Choroid plexus epithelial cell (primary cell): ENCODE data around the gene TWIST2.

ENCODE experiments used
- DNase-seq: peaks from one replicate; pipeline ENCODE4 v3.0.0-alpha.2; 2010; ENCODE audit warnings: low read depth
- H3K4me3 ChIP-seq: 2 replicates; pipeline ENCODE4 v1.5.1; 2011; ENCODE audit warnings: low read depth, mild to moderate bottlenecking, control low read depth, low read length, moderate library complexity
- TF ChIP-seq, protein P1 (sequence below): conservative IDR thresholded peaks from 2 replicates; pipeline ENCODE4 v1.5.1; 2011; ENCODE audit warnings: low read depth, mild to moderate bottlenecking, control low read depth, inconsistent platforms, low read length, moderate library complexity

TWIST2 gene

DNA sequence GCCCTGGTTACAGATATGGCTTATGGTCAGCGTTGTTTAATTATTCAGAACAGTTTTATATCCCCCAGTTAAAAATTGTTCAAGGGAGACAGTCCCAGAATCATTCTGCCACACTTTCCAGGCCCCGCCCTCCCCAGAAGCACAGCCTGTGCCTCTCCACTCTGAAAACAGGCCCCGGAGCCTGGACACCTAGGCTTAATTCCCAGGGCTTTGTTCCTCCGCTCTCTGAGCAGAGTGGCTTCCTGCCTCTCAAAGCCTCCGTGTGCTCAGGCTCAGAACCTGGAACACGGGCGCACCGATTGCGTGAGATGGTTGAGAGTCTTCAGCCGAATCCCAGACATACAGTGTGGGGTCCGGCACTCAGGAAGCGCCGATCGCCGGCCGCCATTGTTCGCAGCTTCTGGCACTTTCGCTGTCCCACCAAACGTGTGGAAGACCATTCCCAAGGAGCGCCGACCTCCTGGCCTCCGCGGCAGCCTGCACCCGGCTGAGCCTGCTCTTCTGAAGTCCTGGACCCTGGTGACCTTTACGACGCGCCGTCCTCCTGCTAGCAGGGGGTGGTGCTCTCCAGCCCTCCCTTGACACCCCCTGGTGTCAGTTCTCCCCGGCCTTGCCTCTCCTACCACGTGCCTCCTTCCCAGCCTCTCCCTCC lies 45.6 kb downstream of the TWIST2 start:
- no peak for DNase-seq
- TF ChIP-seq, protein P1, sequence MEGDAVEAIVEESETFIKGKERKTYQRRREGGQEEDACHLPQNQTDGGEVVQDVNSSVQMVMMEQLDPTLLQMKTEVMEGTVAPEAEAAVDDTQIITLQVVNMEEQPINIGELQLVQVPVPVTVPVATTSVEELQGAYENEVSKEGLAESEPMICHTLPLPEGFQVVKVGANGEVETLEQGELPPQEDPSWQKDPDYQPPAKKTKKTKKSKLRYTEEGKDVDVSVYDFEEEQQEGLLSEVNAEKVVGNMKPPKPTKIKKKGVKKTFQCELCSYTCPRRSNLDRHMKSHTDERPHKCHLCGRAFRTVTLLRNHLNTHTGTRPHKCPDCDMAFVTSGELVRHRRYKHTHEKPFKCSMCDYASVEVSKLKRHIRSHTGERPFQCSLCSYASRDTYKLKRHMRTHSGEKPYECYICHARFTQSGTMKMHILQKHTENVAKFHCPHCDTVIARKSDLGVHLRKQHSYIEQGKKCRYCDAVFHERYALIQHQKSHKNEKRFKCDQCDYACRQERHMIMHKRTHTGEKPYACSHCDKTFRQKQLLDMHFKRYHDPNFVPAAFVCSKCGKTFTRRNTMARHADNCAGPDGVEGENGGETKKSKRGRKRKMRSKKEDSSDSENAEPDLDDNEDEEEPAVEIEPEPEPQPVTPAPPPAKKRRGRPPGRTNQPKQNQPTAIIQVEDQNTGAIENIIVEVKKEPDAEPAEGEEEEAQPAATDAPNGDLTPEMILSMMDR, result no peak
- H3K4me3 ChIP-seq, result no peak overlapping the region

DNA sequence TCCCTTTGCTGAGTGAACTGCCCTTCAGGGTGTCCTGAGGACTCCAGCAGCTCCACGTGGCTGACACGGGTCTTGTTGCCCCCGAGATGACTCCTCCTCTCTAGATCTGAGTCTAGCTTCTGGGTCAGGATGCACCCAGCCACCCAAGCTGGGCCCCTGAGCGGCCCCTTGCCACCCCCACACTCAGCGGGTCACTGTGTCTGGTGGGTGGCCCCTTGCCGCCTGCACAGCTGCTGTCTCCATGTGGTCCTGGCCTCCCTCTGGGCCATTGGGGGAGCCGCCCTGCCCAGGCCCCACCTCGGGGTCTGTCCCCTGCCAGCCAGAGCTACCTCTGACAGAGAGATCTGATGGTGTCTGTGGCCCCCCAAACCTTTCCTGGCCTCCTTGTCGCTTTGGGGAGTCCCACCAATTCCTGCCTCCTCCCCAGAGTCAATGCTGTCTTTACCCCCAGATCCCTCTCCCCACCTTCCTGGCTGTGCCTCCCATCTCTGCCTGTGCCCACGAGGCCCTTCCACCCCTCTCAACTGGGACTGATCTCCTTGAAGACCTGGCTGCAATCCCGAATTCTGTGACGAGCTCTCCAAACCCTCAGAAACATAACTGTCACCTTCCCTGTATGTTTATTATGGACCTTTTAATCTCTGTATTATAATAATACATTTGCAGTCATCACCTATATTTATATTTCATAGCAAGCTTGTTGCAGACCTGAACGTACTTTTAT lies 46.5 kb downstream of the TWIST2 start:
- TF ChIP-seq, protein P1, result no peak
- no peak overlapping the region for H3K4me3 ChIP-seq
- no peak for DNase-seq

DNA sequence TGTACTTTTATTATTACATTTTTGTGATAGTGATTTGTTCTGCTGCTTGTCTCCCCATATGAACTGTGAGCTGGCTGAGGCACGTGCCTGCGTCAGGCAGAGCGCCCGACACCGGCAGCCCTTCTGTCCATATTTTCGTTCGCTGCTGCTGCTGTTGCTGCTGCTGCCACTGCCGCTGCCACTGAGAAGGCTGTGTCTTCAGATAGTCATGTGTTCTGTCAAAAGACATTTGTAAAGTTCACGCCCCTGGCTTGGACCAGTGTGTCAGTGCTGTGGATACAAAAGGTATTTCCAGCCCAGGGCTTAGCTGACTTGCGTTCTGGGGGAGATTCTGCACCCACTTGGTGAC lies 47.0 kb downstream of the TWIST2 start:
- TF ChIP-seq, protein P1, result no peak
- DNase-seq, result no peak
- H3K4me3 ChIP-seq, result no peak overlapping the region

DNA sequence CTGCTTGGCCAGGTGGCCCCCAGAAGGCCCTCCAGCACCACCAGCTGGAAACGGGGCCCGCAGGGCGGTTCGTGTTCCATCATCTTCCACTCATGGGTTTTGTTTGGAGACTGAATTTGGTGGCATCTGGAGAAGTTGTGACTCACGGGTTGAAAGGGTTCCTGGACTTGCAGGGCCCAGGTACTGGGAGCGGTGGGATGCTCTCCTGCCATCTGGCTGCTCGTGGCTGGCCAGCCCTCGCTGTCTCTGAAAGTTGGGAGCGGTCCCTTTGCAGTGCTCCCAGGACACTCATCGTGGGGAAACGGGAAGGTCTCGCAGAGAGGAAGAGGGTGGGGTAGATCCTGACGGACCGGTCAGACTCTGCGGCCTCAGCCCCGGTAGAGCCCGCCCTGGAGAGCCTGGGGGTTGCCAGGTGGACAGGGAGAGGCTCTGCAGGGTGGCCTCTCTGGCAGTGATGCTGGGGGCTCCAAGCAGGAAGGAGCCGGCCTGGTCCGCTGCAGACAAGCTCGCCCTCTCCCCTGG lies 47.5 kb downstream of the TWIST2 start:
- DNase-seq, result no peak
- no peak overlapping the region for H3K4me3 ChIP-seq
- TF ChIP-seq, protein P1, result no peak

DNA sequence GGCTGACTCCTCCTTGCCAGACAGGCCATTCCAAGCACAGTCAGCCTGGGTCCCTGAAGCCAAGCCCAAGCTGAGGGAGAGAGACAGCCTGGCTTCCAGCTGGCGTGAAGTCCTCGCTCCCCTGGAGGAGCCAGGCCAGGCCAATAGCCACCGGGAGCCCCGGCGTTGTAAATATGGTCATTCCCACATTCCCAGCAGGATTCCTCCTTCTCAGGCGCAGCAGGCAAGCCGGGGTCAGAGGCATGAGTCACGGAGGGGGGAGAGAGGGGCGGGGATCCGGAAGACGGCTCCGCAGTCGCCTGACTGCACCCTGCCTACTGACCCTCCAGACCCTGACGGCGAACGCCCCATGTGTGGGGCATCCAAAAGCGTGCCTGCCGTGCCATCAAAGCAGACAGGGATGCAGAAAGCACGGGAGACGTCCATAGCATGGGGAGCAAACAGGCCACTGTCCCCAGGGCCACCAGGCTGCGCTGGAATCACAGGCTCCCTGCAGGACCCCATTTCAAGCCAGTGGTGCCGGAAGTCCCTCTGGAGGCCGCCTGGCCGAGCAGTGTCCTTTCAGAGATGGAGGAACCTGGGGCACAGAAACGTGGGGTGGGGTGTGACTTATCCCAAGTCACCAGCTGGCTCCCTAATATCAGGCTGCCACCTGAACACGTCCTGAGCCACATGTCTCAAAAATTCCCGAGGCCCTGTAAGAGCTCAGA lies 48.2 kb downstream of the TWIST2 start:
- TF ChIP-seq, protein P1, result no peak
- DNase-seq, result peak; percentile 78
- no peak overlapping the region for H3K4me3 ChIP-seq

DNA sequence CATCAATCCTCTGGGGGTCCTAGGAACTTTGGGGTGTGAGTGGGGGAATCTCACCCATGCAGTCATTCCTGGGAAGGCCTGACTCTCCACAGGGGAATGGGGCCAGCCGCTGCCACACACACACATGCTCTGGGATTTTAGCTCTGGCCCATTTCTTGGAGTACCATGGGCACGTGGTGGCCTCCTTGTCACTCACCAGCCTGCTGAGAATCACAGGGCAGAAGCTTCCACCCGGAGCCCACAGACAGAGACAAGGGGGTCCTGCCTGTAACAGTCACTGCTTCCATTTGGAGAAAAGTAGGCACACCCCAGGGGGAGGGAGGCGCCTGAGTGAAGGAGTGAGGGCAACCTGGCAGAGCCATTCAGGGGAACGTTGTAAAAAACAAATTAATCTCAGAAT lies 48.8 kb downstream of the TWIST2 start:
- H3K4me3 ChIP-seq, result no peak overlapping the region
- no peak for DNase-seq
- TF ChIP-seq, protein P1, result no peak
